HEK293 (cell line): Measurements from ENCODE around the gene CD8A.

Experiments
- CTCF ChIP-seq: fragments of 450-650 bp; formaldehyde crosslinking; IDR thresholded peaks from 2 replicates; pipeline ENCODE4 v1.5.1; 2016; ENCODE audit warnings: missing biosample characterization, missing genetic modification characterization
- GFI1B ChIP-seq: fragments of 450-650 bp; formaldehyde crosslinking; IDR thresholded peaks from 2 replicates; pipeline ENCODE4 v1.5.1; 2016; ENCODE audit warnings: missing biosample characterization, missing genetic modification characterization
- GLIS2 ChIP-seq: fragments of 450-650 bp; formaldehyde crosslinking; IDR thresholded peaks from 2 replicates; pipeline ENCODE4 v1.5.1; 2016; ENCODE audit warnings: missing biosample characterization, missing genetic modification characterization
- YY1 ChIP-seq: fragments of 450-650 bp; formaldehyde crosslinking; IDR thresholded peaks from 2 replicates; pipeline ENCODE4 v1.5.1; 2018; ENCODE audit warnings: missing biosample characterization, missing genetic modification characterization
- ZBTB17 ChIP-seq: fragments of 450-650 bp; formaldehyde crosslinking; IDR thresholded peaks from 2 replicates; pipeline ENCODE4 v1.5.1; 2016; ENCODE audit warnings: missing biosample characterization, missing genetic modification characterization
- ZEB2 ChIP-seq: fragments of 450-650 bp; formaldehyde crosslinking; IDR thresholded peaks from 2 replicates; pipeline ENCODE4 v1.5.1; 2016; ENCODE audit warnings: missing biosample characterization, missing genetic modification characterization
- ZNF121 ChIP-seq: fragments of 450-650 bp; formaldehyde crosslinking; IDR thresholded peaks from 2 replicates; pipeline ENCODE4 v1.5.1; 2016; ENCODE audit warnings: missing biosample characterization, missing genetic modification characterization
- ZNF596 ChIP-seq: fragments of 450-650 bp; IDR thresholded peaks from 2 replicates; pipeline ENCODE4 v1.5.0; 2018; ENCODE audit warnings: missing biosample characterization, mild to moderate bottlenecking, missing genetic modification characterization, moderate library complexity
- ZNF626 ChIP-seq: fragments of 450-650 bp; sonication (Bioruptor Pico); formaldehyde crosslinking; IDR thresholded peaks from 2 replicates; pipeline ENCODE4 v1.5.1; 2018; ENCODE audit warnings: missing biosample characterization, missing genetic modification characterization, inconsistent platforms
- ZNF704 ChIP-seq: fragments of 450-650 bp; formaldehyde crosslinking; IDR thresholded peaks from 2 replicates; pipeline ENCODE4 v1.5.1; 2016; ENCODE audit warnings: missing biosample characterization, missing genetic modification characterization
- ZSCAN16 ChIP-seq: fragments of 450-650 bp; formaldehyde crosslinking; IDR thresholded peaks from 2 replicates; pipeline ENCODE4 v1.5.1; 2016; ENCODE audit warnings: missing biosample characterization, missing genetic modification characterization
- TF ChIP-seq, protein P1 (sequence below): fragments of 450-650 bp; formaldehyde crosslinking; IDR thresholded peaks from 2 replicates; pipeline ENCODE4 v1.5.1; 2017; ENCODE audit warnings: missing biosample characterization, missing genetic modification characterization
- TF ChIP-seq, protein P2 (sequence below): fragments of 450-650 bp; formaldehyde crosslinking; IDR thresholded peaks from 2 replicates; pipeline ENCODE4 v1.5.1; 2016; ENCODE audit warnings: missing biosample characterization, missing genetic modification characterization
- TF ChIP-seq, protein P3 (sequence below): fragments of 450-650 bp; formaldehyde crosslinking; IDR thresholded peaks from 2 replicates; pipeline ENCODE4 v1.5.1; 2016; ENCODE audit warnings: missing biosample characterization, missing genetic modification characterization, low read depth

- TF ChIP-seq ZNF121 (tag by site-specific recombination) (no peak), ZBTB17 (no peak), ZSCAN16 (tag by site-specific recombination) (no peak), GLIS2 (no peak), ZEB2 (tag by site-specific recombination) (no peak), YY1 (tag by site-specific recombination) (no peak), GFI1B (tag by site-specific recombination) (no peak), ZNF704 (tag by site-specific recombination) (no peak), ZNF626 (tag by site-specific recombination) (no peak), CTCF (tag by site-specific recombination) (no peak), ZNF596 (tag by site-specific recombination) (no peak)
- TF ChIP-seq, protein P1, sequence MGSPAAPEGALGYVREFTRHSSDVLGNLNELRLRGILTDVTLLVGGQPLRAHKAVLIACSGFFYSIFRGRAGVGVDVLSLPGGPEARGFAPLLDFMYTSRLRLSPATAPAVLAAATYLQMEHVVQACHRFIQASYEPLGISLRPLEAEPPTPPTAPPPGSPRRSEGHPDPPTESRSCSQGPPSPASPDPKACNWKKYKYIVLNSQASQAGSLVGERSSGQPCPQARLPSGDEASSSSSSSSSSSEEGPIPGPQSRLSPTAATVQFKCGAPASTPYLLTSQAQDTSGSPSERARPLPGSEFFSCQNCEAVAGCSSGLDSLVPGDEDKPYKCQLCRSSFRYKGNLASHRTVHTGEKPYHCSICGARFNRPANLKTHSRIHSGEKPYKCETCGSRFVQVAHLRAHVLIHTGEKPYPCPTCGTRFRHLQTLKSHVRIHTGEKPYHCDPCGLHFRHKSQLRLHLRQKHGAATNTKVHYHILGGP (tag by site-specific recombination): no peak
- TF ChIP-seq, protein P2, sequence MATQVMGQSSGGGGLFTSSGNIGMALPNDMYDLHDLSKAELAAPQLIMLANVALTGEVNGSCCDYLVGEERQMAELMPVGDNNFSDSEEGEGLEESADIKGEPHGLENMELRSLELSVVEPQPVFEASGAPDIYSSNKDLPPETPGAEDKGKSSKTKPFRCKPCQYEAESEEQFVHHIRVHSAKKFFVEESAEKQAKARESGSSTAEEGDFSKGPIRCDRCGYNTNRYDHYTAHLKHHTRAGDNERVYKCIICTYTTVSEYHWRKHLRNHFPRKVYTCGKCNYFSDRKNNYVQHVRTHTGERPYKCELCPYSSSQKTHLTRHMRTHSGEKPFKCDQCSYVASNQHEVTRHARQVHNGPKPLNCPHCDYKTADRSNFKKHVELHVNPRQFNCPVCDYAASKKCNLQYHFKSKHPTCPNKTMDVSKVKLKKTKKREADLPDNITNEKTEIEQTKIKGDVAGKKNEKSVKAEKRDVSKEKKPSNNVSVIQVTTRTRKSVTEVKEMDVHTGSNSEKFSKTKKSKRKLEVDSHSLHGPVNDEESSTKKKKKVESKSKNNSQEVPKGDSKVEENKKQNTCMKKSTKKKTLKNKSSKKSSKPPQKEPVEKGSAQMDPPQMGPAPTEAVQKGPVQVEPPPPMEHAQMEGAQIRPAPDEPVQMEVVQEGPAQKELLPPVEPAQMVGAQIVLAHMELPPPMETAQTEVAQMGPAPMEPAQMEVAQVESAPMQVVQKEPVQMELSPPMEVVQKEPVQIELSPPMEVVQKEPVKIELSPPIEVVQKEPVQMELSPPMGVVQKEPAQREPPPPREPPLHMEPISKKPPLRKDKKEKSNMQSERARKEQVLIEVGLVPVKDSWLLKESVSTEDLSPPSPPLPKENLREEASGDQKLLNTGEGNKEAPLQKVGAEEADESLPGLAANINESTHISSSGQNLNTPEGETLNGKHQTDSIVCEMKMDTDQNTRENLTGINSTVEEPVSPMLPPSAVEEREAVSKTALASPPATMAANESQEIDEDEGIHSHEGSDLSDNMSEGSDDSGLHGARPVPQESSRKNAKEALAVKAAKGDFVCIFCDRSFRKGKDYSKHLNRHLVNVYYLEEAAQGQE: no peak
- TF ChIP-seq, protein P3, sequence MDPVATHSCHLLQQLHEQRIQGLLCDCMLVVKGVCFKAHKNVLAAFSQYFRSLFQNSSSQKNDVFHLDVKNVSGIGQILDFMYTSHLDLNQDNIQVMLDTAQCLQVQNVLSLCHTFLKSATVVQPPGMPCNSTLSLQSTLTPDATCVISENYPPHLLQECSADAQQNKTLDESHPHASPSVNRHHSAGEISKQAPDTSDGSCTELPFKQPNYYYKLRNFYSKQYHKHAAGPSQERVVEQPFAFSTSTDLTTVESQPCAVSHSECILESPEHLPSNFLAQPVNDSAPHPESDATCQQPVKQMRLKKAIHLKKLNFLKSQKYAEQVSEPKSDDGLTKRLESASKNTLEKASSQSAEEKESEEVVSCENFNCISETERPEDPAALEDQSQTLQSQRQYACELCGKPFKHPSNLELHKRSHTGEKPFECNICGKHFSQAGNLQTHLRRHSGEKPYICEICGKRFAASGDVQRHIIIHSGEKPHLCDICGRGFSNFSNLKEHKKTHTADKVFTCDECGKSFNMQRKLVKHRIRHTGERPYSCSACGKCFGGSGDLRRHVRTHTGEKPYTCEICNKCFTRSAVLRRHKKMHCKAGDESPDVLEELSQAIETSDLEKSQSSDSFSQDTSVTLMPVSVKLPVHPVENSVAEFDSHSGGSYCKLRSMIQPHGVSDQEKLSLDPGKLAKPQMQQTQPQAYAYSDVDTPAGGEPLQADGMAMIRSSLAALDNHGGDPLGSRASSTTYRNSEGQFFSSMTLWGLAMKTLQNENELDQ (tag by site-specific recombination): no peak
These were observed 38.9 kb downstream of the CD8A start for GRCh38 chr2:86751778-86752177.
